GM03348 (cell line): ENCODE measurements around the gene KDM4B.

Source experiments
- DNase-seq: peaks from one replicate; pipeline ENCODE4 v3.0.0; 2012; ENCODE audit warnings: low spot score

Gene KDM4B

DNA sequence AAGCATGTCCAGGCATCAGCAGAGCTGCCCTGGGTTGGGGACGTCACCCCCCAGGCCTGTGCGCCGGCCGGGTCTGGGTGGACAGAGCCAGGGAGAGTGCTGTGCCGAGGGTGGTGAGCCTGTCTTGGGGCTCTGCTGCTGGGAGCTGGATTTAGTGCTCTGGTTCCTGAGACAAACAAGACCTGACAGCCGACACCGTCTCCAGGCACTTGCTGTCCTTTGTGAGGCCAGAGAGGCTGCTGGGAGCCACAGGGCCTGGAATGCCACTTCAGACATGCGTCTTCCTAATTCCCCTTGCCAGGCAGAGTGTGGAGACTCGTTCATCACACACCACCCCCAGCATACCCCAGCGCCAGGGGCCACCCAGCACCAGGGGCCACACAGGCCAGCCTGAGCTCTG is 165.8 kb downstream of the KDM4B start:
- DNase-seq: no peak

DNA sequence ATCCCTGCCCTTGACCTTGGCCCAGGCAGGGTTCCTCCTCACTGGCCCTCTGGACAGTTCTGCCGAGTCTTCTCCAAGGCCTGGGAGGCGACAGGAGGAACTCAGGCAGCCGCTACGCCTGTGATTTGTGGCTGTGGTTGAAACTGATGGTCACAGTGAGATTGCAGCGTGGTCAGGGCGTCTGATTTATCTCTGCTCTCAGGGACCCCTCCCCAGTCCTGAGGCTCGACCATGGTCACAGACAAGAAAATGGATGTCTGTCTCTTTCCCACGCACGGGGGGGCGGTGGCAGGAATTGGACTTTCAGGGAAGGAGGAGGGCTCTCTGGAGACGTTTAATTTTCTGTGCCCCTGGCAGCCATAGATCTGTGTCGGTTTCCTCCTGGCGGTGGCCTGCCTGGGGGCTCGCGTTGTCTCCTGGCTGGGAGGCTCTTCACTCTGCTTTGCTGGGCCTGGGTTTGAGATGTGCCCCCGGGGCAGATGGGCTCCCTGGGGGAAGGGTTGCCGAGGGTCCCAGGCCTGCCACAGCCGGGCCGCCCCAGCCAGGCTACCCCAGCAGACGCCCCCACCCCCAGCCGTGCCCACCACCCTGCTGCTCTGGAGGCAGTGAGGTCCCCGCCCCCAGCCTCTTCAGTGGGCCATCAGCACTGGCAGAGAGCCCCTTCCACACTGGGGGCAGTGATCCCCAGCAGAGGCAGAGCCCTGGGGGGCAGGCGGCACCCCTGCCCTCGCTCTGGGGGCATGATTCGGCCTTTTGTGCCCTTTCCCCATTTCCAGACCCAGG is 167.4 kb downstream of the KDM4B start:
- DNase-seq: no peak

DNA sequence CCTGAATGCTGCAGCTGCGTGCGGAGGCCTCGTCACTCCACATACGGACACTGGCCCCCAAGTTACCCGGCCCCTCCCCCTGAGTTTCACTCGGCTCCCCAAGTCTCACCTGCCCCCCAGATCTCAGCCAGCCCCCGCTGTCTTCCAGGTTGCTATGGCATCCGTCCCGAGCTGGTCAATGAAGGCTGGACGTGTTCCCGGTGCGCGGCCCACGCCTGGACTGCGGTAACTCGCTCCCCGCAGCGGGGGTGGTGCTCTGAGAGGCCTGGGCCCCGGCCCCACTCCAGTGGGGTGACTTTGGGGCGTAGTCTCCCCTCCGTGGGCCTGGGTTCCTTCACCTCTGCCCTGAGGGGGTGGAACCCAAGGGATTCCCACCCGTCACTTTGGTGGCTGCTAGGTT is 168.2 kb downstream of the KDM4B start:
- no peak for DNase-seq

DNA sequence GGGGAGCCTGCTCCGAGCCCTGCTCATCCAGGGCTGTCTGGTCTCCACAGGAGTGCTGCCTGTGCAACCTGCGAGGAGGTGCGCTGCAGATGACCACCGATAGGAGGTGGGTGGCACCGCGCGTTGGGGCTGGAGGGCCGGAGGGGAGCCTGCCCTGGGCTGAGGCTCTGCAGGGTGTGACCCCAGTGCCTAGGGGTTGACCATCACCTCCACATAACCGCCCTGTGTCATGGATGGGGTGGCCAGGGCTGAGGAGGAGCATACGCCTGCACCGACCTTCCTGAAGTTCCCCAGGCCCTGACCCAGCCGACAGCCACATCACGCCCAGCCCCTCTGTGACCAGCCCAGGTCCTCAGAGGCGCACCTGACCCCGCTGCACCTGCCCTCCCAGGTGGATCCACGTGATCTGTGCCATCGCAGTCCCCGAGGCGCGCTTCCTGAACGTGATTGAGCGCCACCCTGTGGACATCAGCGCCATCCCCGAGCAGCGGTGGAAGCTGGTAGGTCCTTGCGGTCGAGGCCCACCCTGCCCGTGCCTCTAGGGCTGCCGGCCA is 168.7 kb downstream of the KDM4B start:
- DNase-seq: no peak

DNA sequence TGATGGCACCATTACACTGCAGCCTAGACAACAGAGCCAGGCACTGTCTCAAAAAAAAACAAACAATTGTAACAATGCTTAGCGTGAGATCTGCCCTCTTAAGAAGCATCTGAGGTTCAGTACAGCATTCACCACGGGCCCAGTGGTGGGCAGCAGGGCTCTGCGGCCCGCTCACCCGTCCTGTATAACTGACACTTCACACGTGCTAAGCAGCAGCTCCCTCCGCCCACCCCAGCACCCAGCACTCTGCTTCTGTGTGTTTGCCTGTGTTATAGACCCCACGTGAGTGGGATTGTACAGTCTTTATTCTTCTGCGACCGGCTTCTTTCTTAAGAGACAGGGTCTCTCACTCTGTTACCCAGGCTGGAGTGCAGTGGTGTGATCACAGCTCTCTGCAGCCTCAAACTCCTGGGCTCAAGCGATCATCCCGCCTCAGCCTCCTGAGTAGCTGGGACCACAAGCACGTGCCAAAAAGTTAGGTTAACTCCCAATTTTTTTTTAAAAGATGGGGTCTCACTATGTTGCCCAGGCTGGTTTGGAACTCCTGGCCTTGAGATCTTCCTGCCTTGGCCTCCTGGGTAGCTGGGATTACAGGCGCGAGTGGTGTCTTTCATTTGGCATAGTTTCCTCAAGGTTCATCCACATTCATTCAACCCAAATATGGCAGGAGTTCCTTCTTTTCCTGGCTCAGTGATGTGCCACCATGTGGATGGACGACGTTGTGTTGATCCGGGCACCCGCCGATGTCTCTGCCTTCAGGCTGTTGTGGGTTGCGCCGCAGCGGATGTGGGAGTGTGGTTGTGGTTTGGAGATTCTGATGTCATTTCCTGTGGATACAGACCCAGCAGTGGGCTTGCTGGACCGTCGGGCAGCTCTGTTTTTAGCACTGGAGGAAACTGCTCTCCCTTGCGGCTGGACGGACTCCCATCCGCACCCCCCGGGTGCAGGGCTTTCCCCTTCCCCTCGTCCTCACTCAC is 170.0 kb downstream of the KDM4B start:
- no peak for DNase-seq

DNA sequence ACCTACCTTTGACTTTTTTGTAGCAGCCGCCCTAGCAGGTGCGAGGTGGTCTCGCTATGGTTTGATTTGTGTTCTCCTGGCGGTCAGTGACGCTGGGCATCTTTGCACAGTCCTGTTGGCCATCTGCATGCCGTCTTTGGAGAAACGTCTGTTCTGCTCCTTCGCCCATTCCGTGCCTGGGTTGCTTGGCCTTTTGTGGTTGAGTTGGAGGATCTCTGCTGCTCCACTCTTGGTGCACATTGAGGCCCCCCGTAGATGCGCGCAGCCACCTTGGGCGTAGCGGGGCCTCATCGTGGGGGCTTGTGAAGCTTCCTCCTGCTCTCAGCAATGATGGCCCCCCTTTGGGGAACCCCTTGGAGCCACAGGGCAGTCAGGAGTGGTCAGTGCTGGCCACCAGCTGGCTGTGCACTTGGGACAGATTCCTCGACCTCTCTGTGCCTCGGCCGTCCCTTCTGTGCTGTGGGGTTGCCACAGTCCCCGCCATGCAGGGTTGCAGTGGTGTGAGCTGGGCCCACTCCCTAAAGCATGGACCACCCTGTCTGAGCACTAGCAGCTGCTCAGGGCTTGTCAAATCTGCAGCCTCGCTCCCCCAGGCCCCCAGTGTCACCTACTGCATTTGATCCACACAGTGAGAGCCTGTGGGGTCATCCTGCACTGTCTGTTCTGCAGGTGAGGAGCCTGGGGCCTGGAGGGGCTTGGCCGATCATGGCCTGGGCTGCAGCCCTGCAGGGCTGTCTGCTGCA is 170.8 kb downstream of the KDM4B start:
- DNase-seq: no peak

DNA sequence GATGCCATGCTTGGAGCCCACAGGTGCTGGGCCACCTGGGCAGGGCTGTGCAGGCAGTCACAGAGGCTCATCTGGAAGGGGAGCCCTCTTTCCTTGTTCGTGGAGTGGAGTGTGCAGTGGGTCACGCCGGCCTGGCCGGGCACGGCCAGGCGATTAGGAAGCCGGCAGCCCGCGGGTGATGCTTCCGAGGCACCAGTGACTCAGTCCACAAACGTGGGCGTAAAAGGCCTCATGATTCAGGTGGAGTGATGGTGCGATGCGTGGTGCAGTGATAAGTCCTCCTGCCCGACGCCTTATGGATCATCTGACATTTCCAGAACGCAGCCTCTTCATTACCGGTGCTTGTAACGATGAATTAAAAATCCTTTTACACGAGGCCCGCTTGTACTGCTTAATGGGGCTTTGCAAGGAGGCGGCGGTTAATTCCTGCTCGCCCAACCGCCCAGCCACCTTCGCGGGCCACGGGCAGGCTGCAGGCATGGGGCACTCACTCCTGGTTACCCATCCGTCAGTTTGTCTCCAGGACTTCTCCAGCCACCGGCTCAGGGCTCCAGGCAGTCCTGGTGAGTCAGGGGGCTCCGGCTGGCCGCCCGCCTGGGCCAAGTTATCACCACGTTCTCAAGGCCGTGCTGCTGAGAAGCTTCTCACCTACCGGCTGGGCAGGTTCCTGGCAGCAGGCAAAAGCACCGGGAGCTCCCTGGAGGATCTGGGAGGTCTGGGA is 172.4 kb downstream of the KDM4B start:
- no peak for DNase-seq

DNA sequence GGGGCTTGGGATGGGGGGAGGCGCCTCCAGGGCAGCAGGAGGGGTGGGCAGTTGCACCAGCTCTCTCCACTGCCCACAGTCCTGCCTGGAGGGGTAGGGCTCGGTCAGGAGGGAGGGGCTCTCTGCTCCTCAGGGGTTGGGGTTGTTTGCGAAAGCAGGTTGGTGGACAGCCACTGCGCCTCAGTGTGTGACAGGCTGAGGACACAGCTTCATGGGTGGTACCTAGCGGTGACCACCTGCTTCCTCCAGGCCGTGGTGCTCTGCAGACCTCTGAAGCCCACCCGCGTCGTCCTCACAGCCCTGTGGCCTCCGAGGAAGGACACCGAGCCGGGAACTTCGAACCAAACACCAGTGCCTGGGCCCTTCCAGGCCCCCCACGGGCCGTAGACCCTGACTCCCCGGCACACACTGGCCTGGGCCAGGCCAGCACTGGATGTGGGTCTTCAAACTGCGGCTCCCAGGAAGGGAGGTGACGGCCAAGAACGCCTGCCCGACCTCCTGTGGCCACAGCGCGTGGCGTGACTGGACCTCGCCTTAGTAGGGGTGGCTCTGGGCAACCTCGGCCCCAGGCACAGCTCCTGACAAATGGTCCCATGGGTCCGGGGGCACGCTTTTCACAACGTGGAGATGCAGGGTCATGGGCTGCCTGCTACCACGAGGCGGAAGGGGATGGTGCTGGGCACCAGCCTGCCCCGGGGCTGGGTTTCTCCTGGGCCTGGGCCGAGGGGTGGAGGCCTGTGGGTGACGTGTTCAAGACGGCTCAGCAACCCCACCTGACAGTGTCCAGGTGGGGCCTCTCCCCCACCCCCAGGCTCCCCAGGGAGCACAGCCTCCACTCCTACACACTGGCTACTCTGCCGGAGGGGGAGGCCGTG is 173.2 kb downstream of the KDM4B start:
- DNase-seq: no peak

DNA sequence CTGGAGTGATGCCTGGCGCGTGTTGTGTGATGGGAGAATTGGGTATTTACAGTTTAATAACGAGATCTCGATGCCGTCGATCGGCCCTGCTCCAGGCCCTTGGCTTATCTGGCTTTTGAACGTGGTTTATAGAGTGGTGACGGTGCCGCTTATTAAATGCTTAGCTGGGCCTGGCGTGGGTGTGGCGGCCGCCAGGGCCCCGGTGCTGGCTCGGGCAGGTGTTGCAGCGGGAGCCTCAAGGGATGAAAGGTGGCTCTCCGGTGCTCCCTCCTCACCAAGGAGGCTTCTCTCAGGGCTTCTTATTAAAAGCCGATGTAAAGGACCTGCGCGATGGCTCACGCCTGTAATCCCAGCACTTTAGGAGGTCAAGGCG is 173.8 kb downstream of the KDM4B start:
- no peak for DNase-seq

DNA sequence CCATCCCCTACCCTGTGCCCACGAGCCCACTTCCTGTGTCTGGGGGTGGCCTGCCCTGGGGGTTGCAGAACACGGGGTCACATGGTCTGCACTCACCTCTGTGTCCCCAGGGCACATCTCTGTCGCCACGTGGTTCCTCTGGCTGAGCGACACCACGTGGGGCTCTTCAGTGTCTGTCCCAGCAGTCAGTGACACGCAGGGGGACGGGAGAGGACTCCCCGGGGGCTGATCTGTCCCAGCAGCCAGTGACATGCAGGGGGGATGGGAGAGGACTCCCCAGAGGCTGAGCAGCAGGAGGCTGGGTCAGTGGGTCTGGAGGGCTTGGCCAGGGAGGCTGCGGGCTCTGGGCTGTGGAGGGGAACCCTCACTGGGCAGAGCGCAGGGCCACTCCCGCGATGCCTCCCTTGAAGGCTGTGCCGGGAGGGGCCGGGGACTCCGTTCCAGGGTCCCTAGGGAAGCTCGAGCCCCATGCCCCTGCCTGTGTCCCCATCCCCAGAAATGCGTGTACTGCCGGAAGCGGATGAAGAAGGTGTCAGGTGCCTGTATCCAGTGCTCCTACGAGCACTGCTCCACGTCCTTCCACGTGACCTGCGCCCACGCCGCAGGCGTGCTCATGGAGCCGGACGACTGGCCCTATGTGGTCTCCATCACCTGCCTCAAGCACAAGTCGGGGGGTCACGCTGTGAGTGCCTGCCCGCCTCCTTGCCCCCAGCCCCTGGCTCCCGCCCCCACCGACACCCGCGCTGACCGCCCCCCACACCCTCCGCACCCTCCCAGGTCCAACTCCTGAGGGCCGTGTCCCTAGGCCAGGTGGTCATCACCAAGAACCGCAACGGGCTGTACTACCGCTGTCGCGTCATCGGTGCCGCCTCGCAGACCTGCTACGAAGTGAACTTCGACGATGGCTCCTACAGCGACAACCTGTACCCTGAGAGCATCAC is 174.8 kb downstream of the KDM4B start:
- no peak for DNase-seq

DNA sequence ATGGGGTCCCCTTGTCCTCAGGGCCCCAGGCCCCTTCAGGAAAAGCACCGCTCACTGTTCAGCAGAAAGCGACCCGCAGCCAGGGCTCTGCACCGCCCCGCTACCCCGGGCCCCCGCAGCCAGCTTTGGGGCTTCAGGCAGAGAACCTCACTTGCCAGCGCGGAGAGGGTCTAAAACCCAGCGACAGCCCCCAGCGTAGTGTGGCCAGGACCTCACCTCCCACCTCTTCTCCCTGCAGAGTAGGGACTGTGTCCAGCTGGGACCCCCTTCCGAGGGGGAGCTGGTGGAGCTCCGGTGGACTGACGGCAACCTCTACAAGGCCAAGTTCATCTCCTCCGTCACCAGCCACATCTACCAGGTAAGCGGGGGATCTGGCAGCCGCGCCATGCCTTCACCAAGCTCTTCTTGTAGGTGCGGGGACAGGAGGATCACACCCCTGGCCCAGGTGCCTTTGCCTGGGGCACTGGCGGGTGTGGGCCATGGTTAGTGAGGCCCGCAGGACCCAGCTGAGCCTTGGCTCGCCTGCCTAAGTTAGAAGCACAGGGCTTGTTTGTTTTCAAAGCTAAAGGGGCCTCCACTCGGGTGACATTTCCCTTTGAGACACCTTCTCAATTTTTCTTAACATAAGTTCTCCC is 175.7 kb downstream of the KDM4B start:
- no peak for DNase-seq

DNA sequence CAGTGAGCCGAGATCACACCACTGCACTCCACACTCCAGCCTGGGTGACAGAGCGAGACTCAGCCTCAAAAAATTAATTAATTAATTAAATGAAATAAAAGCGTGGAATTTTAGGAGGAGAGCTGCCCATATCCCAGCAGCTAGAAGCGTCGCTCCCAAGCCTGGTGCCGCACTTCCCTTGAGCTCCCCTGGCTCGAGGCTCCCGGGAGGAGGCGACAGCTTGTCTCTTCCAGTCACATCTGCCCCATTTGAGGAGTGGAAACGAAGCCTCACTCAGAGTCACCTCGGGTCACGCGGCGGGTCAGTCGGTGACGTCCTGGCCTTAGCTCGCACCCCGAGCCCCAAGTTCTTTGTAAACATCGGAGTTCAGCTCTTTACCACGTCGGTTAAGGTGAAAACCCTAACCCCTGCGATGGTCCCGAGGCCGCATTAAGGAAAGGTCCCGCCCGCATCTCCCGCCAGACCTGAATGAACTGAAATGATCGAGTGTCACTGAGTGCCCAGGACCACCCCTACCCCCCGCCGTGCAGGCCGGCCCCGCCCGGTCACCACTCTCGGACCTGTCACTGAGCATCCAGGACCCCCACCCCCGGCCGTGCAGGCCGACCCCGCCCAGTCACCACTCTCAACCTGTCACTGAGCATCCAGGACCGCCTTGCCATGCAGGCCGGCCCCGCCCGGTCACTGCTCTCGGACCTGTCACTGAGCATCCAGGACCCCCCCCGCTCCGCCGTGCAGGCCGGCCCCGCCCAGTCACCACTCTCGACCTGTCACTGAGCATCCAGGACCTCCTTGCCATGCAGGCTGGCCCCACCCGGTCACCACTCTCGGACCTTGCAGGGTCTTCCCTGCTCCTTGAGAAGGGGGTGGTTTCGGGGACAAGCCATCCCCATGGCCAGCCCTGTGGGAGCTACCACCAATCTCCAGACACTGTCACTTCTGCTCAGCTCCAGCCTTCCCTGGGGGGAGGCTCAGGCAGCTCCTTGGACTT is 176.9 kb downstream of the KDM4B start:
- no peak for DNase-seq

DNA sequence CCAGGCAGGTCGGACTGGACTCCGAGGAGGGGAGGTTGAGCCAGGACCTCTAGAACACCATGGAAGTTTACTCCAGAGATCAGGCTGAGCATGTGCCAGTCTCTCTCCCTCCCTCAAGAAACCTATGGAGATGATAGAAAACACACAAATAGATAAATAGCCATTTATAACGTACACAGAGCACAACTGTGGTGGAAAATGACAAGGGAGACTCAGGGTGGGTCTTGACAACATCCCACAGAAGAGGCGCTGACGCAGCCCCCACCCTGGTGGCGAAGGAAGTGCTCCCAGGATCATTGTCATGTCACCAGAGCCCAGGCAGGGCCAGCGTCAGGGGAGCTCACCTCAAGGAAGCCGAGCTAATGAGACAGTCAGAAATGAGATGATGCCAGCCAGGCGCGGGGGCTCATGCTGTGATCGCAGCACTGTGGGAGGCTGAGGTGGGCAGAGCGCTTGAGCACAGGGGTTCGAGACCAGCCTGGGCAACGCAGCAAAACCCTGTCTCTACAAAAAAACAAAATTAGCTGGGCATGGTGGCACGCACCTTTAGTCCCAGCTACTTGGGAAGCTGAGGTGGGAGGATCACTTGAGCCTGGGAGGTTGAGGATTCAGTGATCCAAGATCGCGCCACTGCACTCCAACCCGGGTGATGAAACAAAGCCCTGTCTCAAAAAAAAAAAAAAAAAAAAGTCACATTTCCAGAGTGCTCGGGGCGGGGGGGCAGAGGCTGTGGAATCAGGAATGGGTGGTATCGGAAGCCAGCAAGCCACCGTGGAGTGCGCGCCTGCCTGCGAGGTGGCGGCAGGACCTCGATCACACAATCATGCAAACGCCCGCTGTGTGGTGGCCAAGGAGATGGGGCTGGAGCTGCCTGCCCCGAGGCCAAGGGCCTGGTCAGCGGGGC is 178.4 kb downstream of the KDM4B start:
- DNase-seq: no peak

DNA sequence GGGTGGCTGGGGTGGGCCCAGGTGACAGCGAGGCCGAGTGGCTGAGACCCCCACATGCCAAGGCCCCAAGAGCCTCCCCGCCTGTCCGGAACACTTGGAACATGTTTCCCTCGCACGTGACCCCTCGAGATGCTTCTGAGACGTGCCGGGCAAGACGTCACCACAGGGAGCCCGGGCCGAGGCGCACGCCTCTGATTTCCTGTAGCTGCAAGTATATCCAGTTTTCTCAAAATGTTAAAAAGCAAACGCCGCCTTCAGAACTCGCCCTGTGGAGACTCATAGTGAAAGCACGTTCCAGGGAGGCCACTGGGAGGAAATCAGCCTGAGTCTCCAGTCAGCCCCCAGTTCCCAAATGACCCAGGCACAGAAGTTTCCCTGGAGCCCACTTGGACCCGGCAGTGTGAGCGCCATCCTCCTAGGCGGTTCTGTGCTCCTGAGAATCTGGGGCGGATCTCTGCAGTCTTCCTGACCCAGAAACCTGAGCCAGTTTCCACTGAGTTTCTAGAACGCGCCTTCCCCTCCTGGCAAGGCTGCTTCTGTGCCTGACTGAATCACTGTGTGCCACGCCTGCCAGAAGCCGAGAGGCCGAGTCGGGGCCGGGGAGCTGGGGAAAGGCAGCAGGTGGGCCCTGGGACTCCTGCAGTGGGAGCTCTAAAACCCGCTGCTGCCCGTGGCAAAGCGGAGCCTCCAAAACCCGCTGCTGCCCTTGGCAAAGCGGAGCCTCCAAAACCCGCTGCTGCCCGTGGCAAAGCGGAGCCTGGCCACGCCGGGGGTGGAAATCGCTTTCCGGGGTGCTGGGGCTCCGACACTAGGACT is 179.3 kb downstream of the KDM4B start:
- peak; percentile 70 for DNase-seq

DNA sequence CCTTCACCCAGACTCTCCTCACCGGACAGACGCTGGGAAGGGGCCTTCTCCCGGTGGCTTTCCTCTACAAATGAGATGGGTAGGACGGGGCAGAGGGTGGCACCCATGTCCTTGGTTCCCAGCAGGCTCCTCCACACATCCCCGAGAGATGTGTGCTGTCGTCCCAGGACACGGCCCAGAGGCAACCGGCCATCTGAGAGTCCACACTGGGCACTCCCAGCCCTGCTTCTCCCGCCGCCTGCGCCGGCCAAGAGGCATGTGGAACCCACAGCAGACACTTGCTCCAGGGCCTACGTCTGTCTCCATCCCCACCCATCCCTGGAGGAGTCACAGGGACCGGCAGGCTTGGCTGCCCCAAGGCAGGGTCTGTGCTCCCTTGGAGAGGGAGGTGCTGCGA is 179.9 kb downstream of the KDM4B start:
- no peak for DNase-seq

DNA sequence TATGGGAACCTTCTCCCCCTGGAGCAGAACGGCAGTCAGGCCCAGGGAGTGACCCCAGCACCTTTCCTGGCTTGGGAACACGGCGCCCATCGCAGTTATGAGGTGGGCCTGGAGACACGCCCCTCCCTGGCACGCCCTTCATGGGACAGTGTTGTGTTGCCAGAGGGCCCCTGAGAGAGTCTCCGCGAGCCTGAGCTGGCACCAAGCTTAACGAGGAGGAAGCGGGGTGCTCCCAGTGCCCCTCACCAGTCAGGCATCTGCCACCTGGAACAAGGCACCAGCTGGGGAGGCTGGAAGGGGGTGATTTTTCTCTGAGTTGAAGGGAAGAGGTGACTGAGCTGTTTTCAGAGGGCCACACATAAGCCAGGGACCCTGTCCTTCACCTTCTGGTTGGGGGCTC is 180.6 kb downstream of the KDM4B start:
- DNase-seq: no peak
